ENCODE measurements around the gene RASSF3. TPM values are rescaled to one million over a fixed set of nuclear protein-coding genes. Genes with fewer than 3 reads are reported as not detected.

RASSF3 gene
- polyA plus RNA-seq, 1 donor (not counting 4 experiments of a cell fraction or from before 2014, with no cell fraction given), result 9.6 TPM

GRCh38 chr12:64707926-64708325 is 97.6 kb downstream of the RASSF3 start:
- FAIRE-seq, result no peak
- Histone ChIP-seq H4K20me1 (ENCODE audit: control insufficient read depth, extremely low read depth, insufficient read depth, low read length) (no peaks in the 10 kb centered on the region), H3K4me2 (ENCODE audit: control insufficient read depth, extremely low read depth, insufficient read depth, low read depth, low read length) (no peak overlapping the region), H3K79me2 (ENCODE audit: control insufficient read depth, insufficient read depth, low read length) (no peaks in the 10 kb centered on the region), H3K9me3 (ENCODE audit: control insufficient read depth, low read depth, low read length) (no peaks in the 10 kb centered on the region), H3K9ac (ENCODE audit: control insufficient read depth, extremely low read depth, insufficient read depth, low read length) (no peak overlapping the region), H2AFZ (ENCODE audit: control insufficient read depth, low read length) (no peak overlapping the region), H3K36me3 (ENCODE audit: control insufficient read depth in 2 of 2, extremely low read depth in 1 of 2, insufficient read depth in 2 of 2, low read length in 2 of 2) (no peaks in the 10 kb centered on the region), H3K27me3 (ENCODE audit: control insufficient read depth, extremely low read depth, insufficient read depth, low read length) (no peaks in the 10 kb centered on the region), H3K4me3 (ENCODE audit: control insufficient read depth in 2 of 3, extremely low read depth in 1 of 3, insufficient read depth in 2 of 3, low read depth in 1 of 3, low read length in 3 of 3) (no peak overlapping the region), H3K27ac (ENCODE audit: control insufficient read depth, insufficient read depth, low read length) (no peak overlapping the region), H3K4me1 (ENCODE audit: control insufficient read depth, extremely low read depth, insufficient read depth, low read length) (no peaks in the 10 kb centered on the region), H3K9me1 (ENCODE audit: control insufficient read depth, extremely low read depth, insufficient read depth, low read length) (no peaks in the 10 kb centered on the region)
- TF ChIP-seq EZH2 (IDR thresholded peaks at IDR 0.05; ENCODE audit: low read length) (no peak), CTCF (optimal IDR thresholded peaks at IDR 0.05 in 1 of 3, IDR thresholded peaks at IDR 0.05 in 1 of 3, conservative IDR thresholded peaks at IDR 0.05 in 1 of 3; ENCODE audit: extremely low read depth in 1 of 3, insufficient read depth in 2 of 3, low read length in 3 of 3) (no peak)
- dilution Hi-C loops (cut with MboI; ENCODE audit: extremely low pct_ligation_motif_present, low sequenced_read_pairs), result no loop called here
- DNase-seq (ENCODE audit: low read depth, low spot score), result no peak

- no peak for DNase-seq (ENCODE audit: low read depth, low spot score)
- Histone ChIP-seq H3K79me2 (ENCODE audit: control insufficient read depth, insufficient read depth, low read length) (no peaks in the 10 kb centered on the region), H3K9me3 (ENCODE audit: control insufficient read depth, low read depth, low read length) (no peaks in the 10 kb centered on the region), H4K20me1 (ENCODE audit: control insufficient read depth, extremely low read depth, insufficient read depth, low read length) (no peaks in the 10 kb centered on the region), H2AFZ (ENCODE audit: control insufficient read depth, low read length) (no peak overlapping the region), H3K9me1 (ENCODE audit: control insufficient read depth, extremely low read depth, insufficient read depth, low read length) (no peaks in the 10 kb centered on the region), H3K9ac (ENCODE audit: control insufficient read depth, extremely low read depth, insufficient read depth, low read length) (no peak overlapping the region), H3K4me2 (ENCODE audit: control insufficient read depth, extremely low read depth, insufficient read depth, low read depth, low read length) (no peak overlapping the region), H3K4me3 (ENCODE audit: control insufficient read depth in 2 of 3, extremely low read depth in 1 of 3, insufficient read depth in 2 of 3, low read depth in 1 of 3, low read length in 3 of 3) (no peak overlapping the region), H3K36me3 (ENCODE audit: control insufficient read depth in 2 of 2, extremely low read depth in 1 of 2, insufficient read depth in 2 of 2, low read length in 2 of 2) (no peaks in the 10 kb centered on the region), H3K27ac (ENCODE audit: control insufficient read depth, insufficient read depth, low read length) (no peak overlapping the region), H3K4me1 (ENCODE audit: control insufficient read depth, extremely low read depth, insufficient read depth, low read length) (no peaks in the 10 kb centered on the region), H3K27me3 (ENCODE audit: control insufficient read depth, extremely low read depth, insufficient read depth, low read length) (no peaks in the 10 kb centered on the region)
- no peak for FAIRE-seq
- dilution Hi-C loops (cut with MboI; ENCODE audit: extremely low pct_ligation_motif_present, low sequenced_read_pairs), result no loop called here
- TF ChIP-seq CTCF (optimal IDR thresholded peaks at IDR 0.05 in 1 of 3, IDR thresholded peaks at IDR 0.05 in 1 of 3, conservative IDR thresholded peaks at IDR 0.05 in 1 of 3; ENCODE audit: extremely low read depth in 1 of 3, insufficient read depth in 2 of 3, low read length in 3 of 3), result no peak
- TF ChIP-seq EZH2 (IDR thresholded peaks at IDR 0.05; ENCODE audit: low read length), result no peak
Observed at GRCh38 chr12:64709429-64709828, 99.1 kb downstream of the RASSF3 start.

All from keratinocyte (primary cell).